Sigmoid colon (tissue), 3 donors: Measurements from ENCODE around the gene RFNG.

ENCODE experiments used
- CTCF ChIP-seq, 4 experiments: fragments of 450-650 bp in 3 of 4; fragments of 200-600 bp in 1 of 4; IDR thresholded peaks; one replicate each; pipeline ENCODE4 v1.5.1; 2016 to 2019; ENCODE audit warnings: antibody characterized with exemption in 4 of 4, mild to moderate bottlenecking in 3 of 4, moderate library complexity in 2 of 4
- POLR2A ChIP-seq, 2 donors: fragments of 450-650 bp; IDR thresholded peaks; one replicate each; pipeline ENCODE4 v1.6.1; 2016; ENCODE audit warnings: antibody characterized with exemption in 2 of 2, mild to moderate bottlenecking in 2 of 2, moderate library complexity in 2 of 2

- no peak for TF ChIP-seq CTCF (IDR thresholded peaks at IDR 0.05)
- no peak for TF ChIP-seq POLR2A (IDR thresholded peaks at IDR 0.05)
Observed at GRCh38 chr17:82089723-82090548, 38.3 kb upstream of the RFNG start.
